ENCODE measurements around the gene LMO4.

Gene LMO4

DNA sequence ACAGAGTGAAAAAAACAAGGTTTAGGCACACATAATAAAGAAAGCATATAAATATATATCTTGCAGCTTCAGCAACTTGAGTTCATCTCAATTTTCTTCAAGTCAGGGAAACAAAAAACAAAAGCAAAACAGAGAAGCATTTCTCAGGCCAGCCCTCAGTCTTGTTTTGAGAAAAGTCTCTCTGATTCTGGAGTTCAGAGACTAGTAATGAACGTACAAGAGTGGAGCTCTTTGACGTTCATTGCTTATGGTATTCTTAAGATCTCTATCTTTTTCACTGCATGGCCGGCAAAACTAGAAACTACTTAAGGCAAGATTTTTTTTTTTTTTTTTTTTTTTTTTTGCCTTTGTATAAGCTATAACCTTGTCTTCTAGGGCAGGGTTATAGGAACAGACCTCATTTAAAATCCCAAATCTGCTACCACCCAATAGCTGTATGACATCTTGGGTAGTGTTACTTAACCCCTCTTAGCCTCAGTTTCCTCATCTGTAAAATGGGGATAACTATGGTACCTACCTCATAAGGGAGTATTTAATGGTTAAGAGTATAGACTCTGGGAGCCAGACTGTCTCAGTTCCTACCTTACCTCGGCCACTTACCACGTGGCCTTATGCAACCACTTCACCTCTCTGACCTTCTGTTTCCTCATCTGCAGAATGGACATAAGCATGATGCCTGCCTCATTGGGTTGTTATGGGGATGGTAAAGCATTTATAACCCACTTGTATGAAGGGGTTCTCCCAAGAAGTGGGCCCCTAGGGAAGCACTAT lies 33.6 kb downstream of the LMO4 start:
- no peak for DNase-seq

DNA sequence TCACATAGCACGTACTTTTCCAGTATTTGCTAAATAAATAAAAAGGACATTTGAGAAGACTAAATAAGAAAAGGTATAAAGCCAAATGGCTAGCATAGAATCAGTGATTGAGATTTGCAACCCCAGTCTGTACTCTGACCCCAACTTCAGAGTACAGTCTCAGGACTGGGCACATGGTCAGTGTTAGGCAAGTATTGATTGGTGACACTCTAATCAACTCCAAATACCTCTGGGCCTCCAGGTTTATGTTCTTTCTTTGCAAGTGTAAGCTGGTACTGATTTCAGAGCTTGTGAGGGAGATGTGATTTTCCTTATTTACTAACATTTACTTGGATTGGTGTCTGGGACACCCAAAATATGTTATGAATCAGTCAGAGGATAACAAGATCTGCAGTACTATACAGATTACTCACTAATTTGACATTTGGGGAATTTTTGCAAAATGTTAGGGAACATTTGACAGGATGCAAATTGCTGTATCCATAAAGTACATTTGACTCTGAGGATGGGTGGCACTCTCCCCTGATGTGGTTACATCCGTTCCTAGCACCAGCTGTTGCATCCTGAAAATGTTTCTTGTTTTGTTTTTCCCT lies 34.2 kb downstream of the LMO4 start:
- DNase-seq = no peak

DNA sequence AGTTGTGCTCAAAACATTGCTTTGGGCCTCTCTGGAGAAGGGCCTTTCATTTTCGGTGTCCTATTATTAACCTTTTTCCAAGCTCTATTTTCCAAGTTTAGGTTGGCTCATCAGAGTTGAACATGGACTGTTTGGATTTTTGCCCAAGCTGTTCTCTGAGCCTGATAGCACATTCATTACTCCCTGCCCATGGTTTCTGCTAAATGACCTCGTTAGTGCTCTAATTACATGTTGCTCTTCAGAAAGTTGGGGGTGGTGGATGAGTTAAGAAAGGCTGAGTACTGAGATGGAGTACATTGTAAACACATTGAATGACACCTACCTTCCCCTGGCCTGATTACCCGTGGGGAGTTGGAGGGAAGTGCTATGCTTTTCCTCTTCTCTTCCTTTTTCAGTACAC lies 38.9 kb downstream of the LMO4 start:
- no peak for DNase-seq

DNA sequence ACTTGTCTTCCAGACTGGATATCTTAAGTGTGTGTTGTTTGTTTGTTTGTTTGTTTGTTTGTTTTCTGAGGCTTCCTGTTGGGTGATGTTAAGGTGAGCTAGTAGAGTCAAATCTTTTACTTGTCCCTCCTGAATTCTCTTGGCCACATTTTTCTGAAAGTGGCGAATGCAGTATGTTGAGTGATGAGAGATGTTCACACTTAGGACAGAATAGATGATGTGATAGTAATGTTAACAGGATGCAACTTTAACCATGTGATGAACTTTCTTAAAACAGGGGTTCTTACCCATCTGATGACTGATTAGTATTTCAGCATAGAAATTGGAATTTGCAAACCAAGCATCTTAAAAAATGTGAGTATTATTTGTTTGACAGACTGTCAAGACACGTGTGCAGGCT lies 40.2 kb downstream of the LMO4 start:
- DNase-seq = no peak

DNA sequence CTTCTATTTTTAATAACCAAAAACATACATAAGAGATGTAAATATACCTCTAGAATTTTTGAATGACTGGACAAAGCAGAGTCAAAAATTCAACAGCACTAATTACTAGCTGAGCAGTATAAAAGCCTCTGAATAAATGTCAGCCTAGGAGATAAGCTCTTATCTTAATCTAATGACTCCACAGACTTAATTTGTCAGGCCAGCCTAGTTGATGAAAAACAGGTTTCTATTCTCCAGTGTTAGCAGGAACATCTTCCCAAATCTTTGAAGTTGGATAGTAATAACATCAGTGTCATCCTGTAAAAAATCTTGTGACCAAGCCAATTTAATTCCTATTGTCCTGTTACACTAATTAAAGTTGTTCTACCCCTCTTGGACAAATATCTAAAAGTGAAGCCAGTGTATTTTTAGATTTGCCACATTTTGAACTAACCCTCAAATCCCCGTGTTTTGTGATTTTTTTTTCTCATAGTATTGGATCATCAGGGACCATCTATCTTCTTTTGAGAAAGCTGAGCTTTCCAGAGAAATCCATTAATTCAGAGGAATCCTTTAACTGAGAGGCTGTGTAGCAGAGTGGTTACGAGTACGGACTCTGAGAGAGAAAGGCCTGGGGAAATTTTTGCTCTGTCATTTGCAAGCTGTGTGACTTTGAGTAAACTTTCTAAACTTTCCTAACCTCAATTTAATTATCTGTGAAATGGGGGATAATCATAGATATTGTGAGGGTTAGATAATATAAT lies 41.2 kb downstream of the LMO4 start:
- no peak for DNase-seq

DNA sequence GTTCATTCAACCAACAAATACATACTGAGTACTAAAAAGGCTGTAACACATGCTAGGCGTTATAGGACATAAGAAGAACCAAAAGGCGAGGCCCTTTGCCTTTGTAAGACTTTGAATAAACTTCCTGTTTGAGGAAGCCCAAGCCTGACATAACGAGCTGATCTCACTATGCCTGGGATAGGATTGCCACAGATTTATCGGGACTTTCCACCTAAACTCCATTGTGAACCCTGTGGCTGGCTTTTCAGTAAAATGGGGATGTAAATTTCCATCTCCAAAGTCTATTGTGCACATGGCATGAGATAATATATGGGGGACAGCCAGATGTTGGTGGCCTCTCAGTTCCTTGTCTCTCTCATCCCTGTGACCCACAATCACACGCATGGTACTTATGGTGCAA lies 41.9 kb downstream of the LMO4 start:
- no peak for DNase-seq

DNA sequence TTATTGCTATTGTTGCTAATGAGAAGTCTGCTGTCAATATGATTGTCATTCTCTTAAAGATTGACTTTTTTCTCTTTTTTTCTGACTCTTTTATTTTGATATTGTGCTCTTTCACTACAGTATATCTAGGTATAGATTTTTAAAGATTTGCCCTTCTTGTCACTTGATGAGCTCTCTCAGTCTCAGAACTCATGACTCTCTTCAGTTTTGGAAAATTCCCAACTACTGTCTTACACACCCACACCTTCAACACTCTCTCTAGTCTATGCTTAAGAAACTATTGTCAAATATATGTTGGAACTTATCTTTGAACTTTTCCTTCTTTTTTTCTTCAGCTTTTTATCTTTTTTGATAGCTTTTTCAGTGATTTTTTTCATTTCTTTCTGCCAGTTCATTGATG lies 50.6 kb downstream of the LMO4 start:
- DNase-seq = no peak

DNA sequence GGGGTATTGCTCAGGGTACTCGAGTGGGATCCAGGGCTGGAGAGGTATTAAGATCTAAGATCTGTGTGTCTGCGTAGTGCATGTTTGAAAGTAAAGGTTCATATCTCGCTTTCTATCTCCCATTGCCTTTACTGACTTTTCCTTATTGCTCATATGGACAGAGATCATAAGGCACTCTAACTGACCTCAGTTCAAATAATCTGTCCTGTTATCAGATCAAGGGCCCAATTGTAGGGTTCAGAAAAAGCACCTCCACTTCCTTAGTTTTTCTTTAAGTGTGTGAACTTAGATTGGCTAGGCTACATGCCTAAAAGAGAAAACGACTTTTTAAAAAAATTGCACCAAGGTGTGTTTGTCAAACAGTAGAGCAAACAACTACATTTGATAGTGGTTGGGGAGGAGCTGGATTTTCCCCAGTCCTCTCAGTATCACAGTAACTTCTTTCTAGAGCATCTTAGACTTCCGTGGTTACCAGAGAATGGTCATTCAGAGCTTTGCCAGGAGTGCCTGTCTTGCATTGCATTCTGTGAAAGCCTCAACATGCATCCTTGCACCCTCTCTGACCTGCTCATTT lies 57.6 kb downstream of the LMO4 start:
- DNase-seq = no peak

DNA sequence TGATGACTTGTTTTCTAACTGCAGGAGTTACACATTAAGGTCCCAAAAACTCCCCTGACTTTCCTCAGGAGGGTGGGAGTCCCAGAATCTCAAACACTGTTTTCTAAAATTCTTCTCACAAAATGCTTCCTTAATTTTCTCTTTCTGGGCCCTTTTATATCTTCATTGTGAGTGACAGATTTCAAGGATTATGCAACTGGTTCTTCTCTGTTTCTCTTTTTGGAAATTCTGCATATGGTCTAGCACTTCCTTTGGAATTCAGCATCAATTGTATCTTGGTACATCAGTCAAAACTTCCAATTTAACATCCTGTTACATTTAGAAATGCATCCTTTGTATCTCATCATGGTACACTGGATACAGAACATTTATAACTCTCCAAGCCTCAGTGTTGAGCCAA lies 59.7 kb downstream of the LMO4 start:
- no peak for DNase-seq

DNA sequence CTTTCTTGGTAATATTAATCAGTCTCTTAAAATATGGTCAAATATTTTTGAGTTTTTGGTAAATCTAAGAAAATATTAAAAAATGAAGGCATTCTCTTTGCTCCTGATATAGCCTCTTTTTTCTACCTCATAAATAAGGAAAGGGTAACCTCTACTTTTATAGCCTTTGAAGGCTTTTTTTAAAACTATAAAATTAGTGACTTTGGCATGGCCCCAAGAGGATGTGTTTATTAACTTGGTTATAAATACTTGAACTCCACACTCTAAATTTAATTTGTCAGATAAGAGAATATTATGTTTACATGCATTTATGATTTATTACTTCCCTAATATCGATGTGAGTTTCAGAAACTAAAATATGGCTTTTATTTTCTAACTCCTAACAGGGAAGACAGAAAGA lies 60.3 kb downstream of the LMO4 start:
- DNase-seq = no peak

DNA sequence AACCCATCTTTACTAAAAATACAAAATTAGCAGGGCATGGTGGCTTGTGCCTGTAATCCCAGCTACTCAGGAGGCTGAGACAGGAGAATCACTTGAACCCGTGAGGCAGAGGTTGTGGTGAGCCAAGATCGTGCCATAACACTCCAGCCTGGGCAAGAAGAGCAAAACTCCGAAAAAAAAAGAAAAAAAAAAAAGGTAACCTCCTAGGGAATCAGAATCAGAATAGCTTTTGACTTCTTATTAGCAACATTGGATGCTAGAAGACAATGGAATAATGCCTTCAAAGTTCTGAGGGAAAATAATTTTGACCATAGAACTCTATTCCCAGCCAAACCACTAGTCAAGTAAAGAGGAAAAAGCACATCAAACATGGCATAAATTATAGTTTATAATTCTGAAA lies 60.9 kb downstream of the LMO4 start:
- DNase-seq = no peak

DNA sequence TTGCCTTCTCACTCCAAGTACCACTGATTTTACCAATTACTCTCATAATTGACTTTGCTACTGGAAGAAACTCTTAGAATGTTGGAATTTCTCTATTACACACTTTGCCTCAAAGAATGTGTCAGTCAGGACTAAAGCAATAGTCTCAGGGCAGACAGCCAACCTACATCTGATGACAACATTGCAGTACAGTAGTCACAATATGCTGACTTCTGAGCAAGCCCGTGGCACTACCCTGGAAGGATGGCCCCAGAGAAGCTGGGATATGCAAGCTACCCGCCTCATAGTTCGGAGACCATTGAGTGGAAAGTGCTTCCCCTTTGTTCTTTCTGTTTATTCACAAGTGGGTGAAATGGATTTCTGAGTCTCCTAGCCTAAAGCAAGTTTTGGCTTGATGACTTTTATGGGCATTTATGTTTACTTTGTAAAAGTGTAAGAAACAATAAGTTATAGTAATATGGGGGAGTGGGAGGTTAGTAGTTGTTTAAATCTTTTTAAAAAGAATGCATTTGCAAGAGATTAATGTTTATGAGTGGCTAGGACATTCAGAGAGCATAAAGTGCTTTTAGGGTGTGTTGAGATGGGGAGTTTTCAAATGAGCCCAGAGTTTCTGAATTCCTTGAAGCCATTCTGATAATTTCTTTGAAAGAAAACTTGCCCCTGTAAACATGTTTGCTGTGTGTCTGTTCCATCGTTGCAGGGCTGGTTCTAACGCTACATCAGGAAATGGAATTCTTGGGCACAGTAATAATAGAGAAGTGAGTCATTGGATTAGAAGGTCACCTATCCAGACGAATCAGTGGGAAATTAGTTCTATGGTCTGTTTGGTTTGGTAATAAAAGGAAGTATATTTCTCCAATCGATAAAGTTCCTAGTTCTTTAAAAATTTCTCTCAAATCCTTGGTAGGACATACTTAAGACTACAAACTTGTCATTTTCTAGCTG lies 63.8 kb downstream of the LMO4 start:
- no peak for DNase-seq

DNA sequence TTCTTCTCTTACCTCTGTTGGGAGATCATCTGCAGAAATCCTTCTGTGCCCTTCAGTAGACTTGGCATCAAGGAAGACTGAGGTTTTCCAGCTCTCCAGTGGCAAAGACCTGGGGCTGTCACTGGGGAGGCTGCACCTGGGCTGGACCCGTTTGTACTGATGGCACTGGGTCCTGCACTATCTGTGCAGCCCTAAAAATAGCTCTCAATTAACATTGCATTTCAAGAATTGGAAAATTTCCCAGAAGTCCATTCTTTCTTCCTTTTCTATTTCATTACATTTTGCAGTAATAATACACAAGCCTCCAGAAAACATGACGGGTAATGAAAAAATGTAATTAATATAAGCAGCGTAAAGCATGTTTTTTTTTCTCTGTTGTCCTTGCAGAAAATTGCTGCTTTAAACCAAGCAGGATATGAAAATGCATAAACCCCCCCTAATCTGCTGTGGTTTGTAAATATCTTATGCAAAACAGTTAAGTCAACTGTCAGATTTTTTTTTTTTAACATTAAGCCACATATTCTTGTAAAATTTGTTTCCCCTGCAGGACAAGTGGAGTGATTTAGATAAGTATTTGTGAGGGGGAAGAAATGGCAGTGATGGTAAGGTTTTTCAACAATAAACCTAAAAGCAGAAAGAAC lies 64.9 kb downstream of the LMO4 start:
- no peak for DNase-seq

DNA sequence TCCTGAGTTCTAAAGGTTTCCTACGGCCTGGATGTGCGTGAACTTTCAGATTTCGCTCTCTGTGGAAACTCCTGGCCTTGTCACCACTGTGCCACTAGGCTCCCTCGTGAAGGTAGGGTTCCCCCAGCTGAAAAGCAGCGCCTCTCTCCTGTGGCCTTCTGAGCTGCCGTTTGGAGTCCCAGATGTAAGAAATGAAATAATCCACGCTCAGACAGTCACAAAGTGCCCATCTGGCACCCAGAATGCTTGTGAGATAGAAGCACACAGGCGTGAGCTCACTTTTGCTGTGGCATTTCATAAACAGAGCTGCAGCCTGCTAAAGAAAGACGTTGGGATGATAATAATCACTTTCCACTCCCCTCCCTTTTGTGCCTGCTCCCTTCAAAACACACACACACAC lies 65.8 kb downstream of the LMO4 start:
- no peak for DNase-seq

DNA sequence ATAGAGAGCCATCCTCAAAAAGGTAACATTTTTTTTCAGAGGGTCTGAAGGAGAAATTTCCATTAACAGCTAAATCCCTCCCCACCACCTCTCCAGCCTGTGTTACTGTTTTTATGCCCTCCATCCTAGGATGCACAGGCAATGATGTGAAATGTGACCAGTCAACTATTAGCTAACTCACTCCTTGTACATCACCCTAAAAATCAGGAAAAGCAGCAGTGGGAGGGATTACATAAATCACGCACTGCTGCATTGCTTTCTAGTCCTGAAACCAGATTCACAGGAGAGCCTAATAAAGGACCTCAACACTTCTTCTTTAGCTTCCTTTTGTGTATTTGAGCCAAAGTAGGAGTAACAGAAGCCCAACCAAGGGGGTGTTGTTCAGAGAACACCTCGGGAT lies 66.3 kb downstream of the LMO4 start:
- DNase-seq = no peak
